Measurements from ENCODE around the gene FBF1.

DNA sequence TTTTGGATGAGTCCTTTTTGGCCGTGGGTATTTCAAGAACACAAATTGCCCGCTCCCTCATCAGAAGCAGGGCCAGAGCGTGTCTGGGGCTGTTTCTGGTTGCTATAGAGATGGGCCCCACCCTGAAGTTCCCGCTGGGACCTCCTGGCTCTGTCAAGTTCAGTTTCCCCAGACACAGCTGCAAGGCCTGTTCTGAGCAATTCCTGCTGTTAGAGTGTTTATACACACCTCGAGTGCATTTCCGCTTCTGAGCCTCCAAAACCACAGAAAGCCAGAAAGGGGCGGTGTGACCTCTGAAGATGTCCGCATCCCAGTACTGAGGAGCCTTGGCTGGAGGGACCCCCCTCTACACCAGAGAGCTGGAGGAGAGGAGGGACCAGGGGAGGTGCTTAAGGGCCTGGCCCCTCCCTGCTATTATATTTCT, 76.4 kb downstream of the FBF1 start:
- TF ChIP-seq, protein P1, sequence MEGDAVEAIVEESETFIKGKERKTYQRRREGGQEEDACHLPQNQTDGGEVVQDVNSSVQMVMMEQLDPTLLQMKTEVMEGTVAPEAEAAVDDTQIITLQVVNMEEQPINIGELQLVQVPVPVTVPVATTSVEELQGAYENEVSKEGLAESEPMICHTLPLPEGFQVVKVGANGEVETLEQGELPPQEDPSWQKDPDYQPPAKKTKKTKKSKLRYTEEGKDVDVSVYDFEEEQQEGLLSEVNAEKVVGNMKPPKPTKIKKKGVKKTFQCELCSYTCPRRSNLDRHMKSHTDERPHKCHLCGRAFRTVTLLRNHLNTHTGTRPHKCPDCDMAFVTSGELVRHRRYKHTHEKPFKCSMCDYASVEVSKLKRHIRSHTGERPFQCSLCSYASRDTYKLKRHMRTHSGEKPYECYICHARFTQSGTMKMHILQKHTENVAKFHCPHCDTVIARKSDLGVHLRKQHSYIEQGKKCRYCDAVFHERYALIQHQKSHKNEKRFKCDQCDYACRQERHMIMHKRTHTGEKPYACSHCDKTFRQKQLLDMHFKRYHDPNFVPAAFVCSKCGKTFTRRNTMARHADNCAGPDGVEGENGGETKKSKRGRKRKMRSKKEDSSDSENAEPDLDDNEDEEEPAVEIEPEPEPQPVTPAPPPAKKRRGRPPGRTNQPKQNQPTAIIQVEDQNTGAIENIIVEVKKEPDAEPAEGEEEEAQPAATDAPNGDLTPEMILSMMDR (IDR thresholded peaks at IDR 0.05 in 2 of 3, conservative IDR thresholded peaks at IDR 0.05 in 1 of 3; ENCODE audit: borderline replicate concordance in 1 of 3, insufficient read depth in 1 of 3, low read depth in 2 of 3, low read length in 2 of 3) = no peak
- TF ChIP-seq YY1 (IDR thresholded peaks at IDR 0.05; ENCODE audit: extremely low read depth, insufficient replicate concordance, low read depth, low read length) (no peak), ZNF274 (IDR thresholded peaks at IDR 0.05; ENCODE audit: low read depth, low read length) (no peak), ZFX (IDR thresholded peaks at IDR 0.05) (no peak), POLR2AphosphoS5 (IDR thresholded peaks at IDR 0.05; ENCODE audit: low read depth, low read length) (no peak), EZH2 (IDR thresholded peaks at IDR 0.05) (no peak), EZH2phosphoT487 (IDR thresholded peaks at IDR 0.05; ENCODE audit: borderline replicate concordance) (no peak), CEBPB (IDR thresholded peaks at IDR 0.05; ENCODE audit: low read depth) (no peak), RAD21 (IDR thresholded peaks at IDR 0.05; ENCODE audit: low read depth) (no peak), JUND (IDR thresholded peaks at IDR 0.05) (no peak)
- TF ChIP-seq, protein P2, sequence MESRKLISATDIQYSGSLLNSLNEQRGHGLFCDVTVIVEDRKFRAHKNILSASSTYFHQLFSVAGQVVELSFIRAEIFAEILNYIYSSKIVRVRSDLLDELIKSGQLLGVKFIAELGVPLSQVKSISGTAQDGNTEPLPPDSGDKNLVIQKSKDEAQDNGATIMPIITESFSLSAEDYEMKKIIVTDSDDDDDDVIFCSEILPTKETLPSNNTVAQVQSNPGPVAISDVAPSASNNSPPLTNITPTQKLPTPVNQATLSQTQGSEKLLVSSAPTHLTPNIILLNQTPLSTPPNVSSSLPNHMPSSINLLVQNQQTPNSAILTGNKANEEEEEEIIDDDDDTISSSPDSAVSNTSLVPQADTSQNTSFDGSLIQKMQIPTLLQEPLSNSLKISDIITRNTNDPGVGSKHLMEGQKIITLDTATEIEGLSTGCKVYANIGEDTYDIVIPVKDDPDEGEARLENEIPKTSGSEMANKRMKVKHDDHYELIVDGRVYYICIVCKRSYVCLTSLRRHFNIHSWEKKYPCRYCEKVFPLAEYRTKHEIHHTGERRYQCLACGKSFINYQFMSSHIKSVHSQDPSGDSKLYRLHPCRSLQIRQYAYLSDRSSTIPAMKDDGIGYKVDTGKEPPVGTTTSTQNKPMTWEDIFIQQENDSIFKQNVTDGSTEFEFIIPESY (IDR thresholded peaks at IDR 0.05; ENCODE audit: extremely low read depth, insufficient replicate concordance, low read length) = no peak

Data from HCT116 (cell line).